ENCODE measurements around the gene AOPEP.

The AOPEP gene

DNA sequence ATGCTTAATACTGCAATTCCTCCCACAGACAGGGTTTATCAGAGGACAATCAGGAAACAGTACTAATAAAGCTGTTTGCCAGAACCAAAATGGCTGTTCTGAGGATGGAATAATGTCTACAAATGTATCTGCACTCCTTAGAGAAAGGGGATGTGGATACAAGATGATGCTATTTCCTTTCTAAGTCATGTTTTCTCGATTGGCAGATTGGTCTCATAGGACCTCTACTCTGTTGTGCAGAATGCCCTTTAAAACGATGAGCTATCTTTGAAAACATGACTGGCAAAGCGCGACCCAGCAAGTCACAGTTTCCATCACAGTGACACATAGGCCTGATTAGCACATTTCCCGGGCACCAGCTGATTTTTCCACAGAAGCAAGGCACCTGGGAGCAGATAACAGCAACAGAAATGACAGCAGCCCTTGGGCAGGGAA lies 54.0 kb downstream of the AOPEP start:
- H3K4me3 ChIP-seq (ENCODE audit: low read depth, low read length), result no peak overlapping the region
- TF ChIP-seq, protein P1, sequence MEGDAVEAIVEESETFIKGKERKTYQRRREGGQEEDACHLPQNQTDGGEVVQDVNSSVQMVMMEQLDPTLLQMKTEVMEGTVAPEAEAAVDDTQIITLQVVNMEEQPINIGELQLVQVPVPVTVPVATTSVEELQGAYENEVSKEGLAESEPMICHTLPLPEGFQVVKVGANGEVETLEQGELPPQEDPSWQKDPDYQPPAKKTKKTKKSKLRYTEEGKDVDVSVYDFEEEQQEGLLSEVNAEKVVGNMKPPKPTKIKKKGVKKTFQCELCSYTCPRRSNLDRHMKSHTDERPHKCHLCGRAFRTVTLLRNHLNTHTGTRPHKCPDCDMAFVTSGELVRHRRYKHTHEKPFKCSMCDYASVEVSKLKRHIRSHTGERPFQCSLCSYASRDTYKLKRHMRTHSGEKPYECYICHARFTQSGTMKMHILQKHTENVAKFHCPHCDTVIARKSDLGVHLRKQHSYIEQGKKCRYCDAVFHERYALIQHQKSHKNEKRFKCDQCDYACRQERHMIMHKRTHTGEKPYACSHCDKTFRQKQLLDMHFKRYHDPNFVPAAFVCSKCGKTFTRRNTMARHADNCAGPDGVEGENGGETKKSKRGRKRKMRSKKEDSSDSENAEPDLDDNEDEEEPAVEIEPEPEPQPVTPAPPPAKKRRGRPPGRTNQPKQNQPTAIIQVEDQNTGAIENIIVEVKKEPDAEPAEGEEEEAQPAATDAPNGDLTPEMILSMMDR (IDR thresholded peaks at IDR 0.05; ENCODE audit: low read depth, low read length), result no peak

GRCh38 chr9:94782355-94783101 lies 56.0 kb downstream of the AOPEP start:
- H3K4me3 ChIP-seq (ENCODE audit: low read depth, low read length), result 0 out of 2 replicates have a peak overlapping the region, but pooled peaks have one; percentile 1
- TF ChIP-seq, protein P1 (IDR thresholded peaks at IDR 0.05; ENCODE audit: low read depth, low read length), result no peak

- TF ChIP-seq, protein P1 (IDR thresholded peaks at IDR 0.05; ENCODE audit: low read depth, low read length), result peak; percentile 61
- no peak overlapping the region for H3K4me3 ChIP-seq (ENCODE audit: low read depth, low read length)
Observed at GRCh38 chr9:94783102-94783682, 56.7 kb downstream of the AOPEP start.

GRCh38 chr9:94783928-94784327 lies 57.4 kb downstream of the AOPEP start:
- no peak overlapping the region for H3K4me3 ChIP-seq (ENCODE audit: low read depth, low read length)
- TF ChIP-seq, protein P1 (IDR thresholded peaks at IDR 0.05; ENCODE audit: low read depth, low read length), result no peak

DNA sequence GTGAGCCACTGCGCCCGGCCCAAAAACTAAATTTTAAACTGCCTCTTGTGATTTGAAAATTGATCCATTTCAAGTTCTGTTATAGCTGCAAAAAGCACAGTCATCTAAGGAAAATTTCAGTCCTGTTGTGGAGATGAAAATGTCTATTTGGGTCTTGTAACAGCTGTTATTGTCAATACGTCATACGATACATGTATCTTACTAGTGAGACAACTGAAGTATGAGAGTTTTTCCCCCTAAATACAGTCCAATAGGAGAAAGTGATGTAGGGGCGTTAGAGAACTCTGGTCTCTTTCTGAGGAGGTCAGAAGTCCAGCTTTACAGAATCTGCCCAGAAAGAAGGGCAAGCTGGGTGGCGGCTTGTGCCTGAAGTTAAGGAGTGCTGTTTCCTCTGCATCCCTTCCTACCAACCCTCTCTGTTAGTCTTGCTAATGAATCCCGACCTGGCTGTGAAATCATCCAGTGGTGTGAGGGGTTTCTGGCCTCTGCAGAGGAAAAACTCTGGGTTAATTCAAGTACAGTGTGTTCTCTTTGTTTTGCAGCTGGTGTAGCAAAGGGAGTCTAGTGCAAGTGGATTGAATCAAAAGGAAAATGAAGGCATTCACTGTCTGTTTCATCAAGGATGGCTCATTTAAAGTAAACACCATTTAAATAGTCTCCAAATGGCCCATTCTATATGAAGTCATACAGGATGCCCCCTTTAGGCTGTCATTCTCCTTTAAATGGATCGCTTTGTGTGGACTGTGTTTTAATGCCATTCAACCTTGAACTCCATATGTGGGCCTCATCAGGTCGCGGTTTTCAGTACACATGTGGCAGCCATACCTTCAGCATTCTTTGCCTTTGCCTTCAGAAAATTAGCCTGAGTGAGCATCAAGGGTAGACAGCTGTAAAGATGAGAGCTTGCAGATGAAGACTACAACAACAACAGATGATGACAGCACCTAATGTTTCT lies 59.0 kb downstream of the AOPEP start:
- no peak overlapping the region for H3K4me3 ChIP-seq (ENCODE audit: low read depth, low read length)
- TF ChIP-seq, protein P1 (IDR thresholded peaks at IDR 0.05; ENCODE audit: low read depth, low read length), result no peak

DNA sequence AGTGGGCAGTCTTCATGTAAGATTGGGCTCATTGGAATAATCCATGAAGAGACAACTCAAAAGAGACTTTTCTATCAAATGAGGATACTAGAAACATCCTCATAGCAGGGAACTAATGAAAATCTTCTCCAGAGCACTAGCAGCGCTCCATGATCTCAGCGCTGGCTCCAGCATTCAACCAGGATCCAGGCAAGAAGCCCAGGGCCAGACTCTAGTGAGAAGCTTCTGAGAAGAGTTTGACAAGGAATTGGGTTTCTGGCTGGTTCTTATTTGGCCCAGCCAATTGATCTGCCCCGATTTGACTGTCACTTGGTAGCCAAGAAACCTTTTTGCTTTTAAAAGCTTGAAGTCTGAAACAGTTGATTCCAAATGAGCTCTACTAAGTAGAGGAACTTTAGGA lies 60.1 kb downstream of the AOPEP start:
- TF ChIP-seq, protein P1 (IDR thresholded peaks at IDR 0.05; ENCODE audit: low read depth, low read length), result no peak
- no peak overlapping the region for H3K4me3 ChIP-seq (ENCODE audit: low read depth, low read length)

All from WI38 (cell line).